Loucy (cell line): Measurements from ENCODE around the gene FGD5.

Experiments used
- CTCF ChIP-seq: fragments of 200-600 bp; sonication (generic); conservative IDR thresholded peaks from 2 replicates; pipeline ENCODE4 v1.5.1; 2014; ENCODE audit warnings: mild to moderate bottlenecking, antibody characterized with exemption, low read length
- EZH2phosphoT487 ChIP-seq: fragments of 200-600 bp; IDR thresholded peaks from 2 replicates; pipeline ENCODE4 v1.6.1; 2018; ENCODE audit warnings: antibody characterized with exemption, mild to moderate bottlenecking, moderate library complexity, borderline replicate concordance

DNA sequence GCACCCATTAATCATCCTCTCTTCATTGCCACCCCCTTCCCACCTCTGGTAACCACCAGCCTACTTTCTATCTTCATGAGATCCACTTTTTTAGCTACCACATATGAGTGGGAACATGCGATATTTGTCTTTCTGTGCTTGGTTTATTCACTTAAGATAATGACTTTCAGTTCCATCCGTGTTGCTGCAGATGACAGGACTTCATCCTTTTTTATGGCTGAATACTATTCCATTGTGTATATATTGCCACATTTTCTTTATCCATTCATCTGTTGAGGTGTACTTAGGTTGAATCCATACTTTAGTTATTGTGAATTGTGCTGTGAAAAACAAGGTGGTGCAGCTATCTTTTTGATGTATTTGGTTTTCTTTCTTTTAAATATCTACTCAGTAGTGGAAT lies 75.3 kb downstream of the FGD5 start:
- TF ChIP-seq CTCF (no peak), EZH2phosphoT487 (no peak)
